GM19239 (cell line): ENCODE results near the gene KCNK5.
A peak's percentile ranks its signal among the peaks of the same experiment; 100 is the strongest.

Experiments used
- DNase-seq: peaks from one replicate; pipeline ENCODE4 v3.0.0; 2011; ENCODE audit warnings: low spot score; ENCODE audit not compliant: insufficient read length
- FAIRE-seq: peaks from 2 replicates; lab custom pipeline; 2011; peaks lifted over from hg19 to GRCh38; lab: Jason Lieb, UNC

Gene KCNK5

DNA sequence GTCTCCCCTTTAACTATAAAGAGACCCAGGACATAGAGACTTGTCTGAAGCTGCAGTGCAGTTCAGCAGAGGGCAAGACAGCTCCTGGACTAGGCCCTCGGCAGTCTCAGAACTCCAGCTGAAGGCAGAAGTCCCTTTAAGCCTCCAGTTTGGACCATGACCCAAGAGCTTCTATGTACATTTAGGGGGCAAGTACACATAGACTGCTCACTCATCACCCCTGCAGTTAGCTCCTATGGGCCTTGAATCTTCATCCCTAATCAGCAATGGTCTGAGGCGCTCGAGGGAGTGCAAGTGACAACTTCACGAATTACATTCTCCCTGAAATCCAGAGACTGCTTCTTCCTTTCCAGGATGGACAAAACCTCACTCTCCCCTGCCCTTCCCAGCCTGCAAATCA lies 47.4 kb downstream of the KCNK5 start:
- FAIRE-seq (no peak), DNase-seq (no peak)

DNA sequence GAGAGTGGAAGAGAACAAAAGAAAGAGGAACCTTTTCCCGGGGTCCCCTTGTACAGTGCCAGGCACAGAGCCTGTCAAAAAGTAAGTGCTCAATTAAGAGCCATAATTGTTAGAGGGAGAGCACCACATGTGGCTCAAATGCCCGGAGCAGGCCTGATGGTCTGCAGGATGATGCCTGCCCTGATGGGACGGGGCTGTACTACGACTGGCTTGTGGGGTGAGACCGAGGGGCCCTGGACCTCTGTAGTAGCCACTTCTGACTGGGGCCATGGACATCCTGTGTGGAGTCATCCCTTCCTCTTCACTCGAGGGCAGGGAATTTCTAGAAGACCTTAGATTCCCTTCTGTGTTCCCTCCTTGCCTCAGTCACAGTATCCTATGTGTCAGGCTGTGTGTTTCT lies 47.9 kb downstream of the KCNK5 start:
- DNase-seq (no peak), FAIRE-seq (no peak)

DNA sequence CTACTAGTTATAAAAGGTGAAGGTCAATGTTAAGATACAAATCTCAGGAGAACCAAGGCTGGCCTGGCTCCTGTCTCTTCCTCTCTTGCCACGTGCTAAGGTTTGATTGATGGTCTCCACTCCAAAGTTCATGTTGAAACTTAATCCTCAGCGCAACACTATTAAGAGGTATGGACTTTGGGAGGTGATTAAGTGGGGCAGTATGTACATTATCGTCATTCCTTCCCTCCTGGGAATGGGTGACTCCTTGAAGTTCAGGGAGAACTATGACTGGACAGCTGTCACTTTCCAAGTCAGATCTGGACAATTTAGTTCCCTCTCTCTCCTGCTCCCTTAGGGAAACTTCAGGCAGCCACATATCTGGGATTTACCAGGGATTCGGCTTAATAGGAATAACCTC lies 50.5 kb downstream of the KCNK5 start:
- FAIRE-seq (no peak), DNase-seq (no peak)

DNA sequence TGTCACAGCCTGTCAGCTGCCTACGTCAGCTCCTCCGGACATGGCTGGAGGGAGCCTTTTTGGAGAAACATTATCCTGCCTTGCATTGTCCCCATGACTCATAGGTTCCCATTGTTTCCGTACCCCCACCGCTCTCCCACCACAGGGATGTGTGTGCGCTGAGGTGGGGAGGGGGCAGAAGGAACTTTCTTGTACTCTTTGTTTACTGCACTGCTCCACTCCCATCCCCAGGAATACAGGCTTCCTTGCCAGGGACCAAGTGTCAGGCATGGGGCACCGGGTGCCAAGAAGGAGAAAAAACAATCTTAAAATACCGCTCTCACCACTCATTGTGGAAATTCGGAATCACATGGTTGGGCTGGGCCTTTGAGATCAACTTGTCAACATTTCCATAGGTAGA lies 51.0 kb downstream of the KCNK5 start:
- FAIRE-seq: no peak

GRCh38 chr6:39177130-39177529 lies 52.1 kb downstream of the KCNK5 start:
- DNase-seq (no peak), FAIRE-seq (no peak)

More for the DNA sequence above, 51.0 kb downstream of the KCNK5 start:
- DNase-seq: no peak

DNA sequence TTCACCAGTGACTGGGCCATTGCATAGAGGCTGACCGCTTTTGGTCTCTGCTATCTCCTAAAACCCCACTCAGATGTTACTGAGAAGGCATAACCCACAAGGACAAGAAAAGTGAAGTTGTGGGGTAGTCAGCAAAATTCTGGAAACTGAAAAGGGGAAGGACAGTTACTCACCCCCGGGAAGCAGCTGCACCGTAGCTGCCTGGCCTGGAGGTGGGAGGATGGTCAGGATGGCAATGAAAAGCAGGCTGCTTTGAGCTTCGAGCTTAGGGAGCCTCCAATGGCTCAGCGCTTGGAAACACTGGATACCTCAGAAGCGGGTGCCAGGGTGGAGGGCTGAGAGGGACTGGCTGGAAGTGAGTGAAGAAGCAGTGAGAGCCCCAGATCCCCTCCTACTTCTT lies 56.0 kb downstream of the KCNK5 start:
- FAIRE-seq (no peak), DNase-seq (no peak)

DNA sequence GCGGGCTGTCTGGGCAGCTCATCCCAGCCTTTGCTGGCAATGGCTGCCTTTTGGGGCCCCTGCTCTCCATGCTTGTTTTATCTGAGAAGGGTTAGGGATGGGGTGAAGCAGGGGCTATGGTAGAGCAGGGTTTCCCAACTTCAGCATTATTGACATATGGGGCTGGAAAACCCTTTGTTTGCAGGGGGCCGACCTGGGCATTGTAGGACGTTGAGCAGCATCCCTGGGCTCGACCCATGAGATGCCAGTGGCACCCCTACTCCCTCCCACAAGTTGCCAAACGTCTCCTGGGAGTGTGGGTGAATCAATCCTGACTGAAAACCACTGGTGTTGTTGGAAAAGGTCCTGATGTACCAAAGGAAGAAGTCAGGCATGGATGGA lies 56.9 kb downstream of the KCNK5 start:
- no peak for DNase-seq

GRCh38 chr6:39171489-39172376 lies 57.5 kb downstream of the KCNK5 start:
- DNase-seq: no peak
- FAIRE-seq: no peak

More for the DNA sequence above, 56.9 kb downstream of the KCNK5 start:
- FAIRE-seq: no peak

- DNase-seq: no peak
- no peak for FAIRE-seq
These were observed 58.4 kb downstream of the KCNK5 start for GRCh38 chr6:39170860-39171259.

- FAIRE-seq: no peak
- DNase-seq: no peak
These were observed 58.9 kb downstream of the KCNK5 start for GRCh38 chr6:39170389-39170788.

DNA sequence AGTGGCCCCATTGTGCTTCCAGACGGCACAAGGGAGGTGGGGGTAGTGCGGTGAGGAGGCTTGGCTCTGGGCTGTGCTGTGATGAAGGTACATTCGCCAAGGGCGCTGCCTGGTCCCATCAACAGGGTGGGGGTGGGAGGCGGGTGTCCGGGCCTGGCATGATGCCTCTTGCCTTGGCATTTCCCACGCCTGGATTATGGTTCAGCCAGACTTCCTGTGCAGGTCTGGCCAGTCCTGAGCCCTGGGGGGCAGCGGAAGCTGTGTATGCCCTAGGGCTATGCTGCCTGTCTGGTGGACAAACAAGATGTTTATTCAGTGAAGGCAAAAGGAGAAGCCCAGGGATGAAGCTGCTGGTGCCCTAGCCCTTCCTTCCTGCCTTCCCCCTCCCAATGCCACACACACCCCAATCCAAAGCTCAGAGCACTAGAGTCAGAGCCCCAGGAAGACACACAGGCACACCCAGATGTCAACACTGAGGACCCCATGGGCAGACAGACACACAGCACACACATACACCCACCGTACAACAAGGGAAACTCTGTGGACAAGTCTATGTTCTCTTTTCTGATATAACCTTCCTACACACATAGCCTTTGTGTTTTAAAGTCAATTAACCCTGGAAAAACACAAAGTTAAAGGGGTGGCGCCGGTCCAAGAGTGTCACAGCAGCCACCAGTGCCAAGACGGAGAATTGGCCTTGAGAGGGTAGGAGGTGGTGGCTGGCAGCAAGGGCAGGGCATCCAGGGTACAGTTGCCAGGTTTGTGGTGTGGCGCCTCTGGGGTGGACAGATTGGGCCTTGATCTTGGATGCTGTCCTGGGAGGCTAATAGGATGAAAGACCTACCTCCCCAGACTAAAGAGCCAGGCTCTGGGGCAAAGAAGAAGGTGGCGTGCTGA lies 59.6 kb downstream of the KCNK5 start:
- FAIRE-seq: no peak
- no peak for DNase-seq

- FAIRE-seq (no peak), DNase-seq (no peak)
These were observed 61.2 kb downstream of the KCNK5 start for GRCh38 chr6:39167866-39168625.

- DNase-seq (no peak), FAIRE-seq (no peak)
These were observed 62.0 kb downstream of the KCNK5 start for GRCh38 chr6:39167321-39167720.

- no peak for DNase-seq
- FAIRE-seq: no peak
These were observed 62.4 kb downstream of the KCNK5 start for GRCh38 chr6:39166912-39167290.

GRCh38 chr6:39166189-39166911 lies 62.9 kb downstream of the KCNK5 start:
- DNase-seq: peak; percentile 79
- peak; percentile 66 for FAIRE-seq

DNA sequence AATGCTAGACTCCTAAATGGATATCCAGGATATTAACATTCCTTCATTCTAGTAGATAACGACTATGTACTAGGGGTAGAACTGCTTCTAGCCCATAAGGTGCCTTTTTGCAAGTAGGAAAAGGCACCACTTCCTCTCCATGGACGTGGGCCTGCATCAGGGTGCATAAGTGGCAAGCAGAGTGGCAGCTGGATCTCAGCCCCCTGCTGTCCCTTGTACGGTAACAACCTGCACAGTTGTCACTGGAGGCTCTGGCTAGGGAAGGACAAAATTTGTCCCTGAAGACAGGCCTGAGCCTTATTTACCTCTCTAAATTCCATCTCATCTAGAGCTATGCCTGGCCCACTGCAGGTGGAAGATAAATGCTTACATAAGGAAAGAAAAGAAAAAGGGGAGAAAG lies 71.8 kb downstream of the KCNK5 start:
- FAIRE-seq (no peak), DNase-seq (no peak)

GRCh38 chr6:39156801-39157200 lies 72.5 kb downstream of the KCNK5 start:
- no peak for FAIRE-seq
- DNase-seq: no peak

DNA sequence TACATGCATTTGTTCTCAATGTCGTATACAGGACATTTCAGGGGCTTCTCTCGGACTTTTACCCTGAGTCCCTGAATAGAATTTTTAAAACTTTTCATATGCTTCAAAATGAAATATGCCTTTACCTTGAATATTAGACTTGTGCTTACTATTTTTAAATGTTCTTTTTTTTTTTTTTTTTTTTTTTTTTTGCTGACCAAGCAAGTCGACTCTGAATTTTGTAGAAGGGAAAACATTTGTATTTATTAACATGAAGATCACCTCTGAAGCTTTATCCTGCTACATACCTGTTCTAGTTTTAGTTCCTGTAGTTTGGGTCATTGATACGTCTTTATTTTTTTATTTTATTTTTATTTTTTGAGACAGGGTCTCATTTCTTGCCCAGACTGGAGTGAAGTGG lies 74.6 kb downstream of the KCNK5 start:
- no peak for DNase-seq
- FAIRE-seq: no peak

- FAIRE-seq (no peak), DNase-seq (no peak)
These were observed 75.4 kb downstream of the KCNK5 start for GRCh38 chr6:39153766-39154397.
